ENCODE results near the gene FAM135A. TPM values are rescaled to one million over a fixed set of nuclear protein-coding genes. Genes with fewer than 3 reads are reported as not detected.
A peak's percentile ranks its signal among the peaks of the same experiment; 100 is the strongest.

The FAM135A gene
- total RNA-seq, result 1 to 10 TPM; 3.0 to 3.5 (median 3.5) TPM

DNA sequence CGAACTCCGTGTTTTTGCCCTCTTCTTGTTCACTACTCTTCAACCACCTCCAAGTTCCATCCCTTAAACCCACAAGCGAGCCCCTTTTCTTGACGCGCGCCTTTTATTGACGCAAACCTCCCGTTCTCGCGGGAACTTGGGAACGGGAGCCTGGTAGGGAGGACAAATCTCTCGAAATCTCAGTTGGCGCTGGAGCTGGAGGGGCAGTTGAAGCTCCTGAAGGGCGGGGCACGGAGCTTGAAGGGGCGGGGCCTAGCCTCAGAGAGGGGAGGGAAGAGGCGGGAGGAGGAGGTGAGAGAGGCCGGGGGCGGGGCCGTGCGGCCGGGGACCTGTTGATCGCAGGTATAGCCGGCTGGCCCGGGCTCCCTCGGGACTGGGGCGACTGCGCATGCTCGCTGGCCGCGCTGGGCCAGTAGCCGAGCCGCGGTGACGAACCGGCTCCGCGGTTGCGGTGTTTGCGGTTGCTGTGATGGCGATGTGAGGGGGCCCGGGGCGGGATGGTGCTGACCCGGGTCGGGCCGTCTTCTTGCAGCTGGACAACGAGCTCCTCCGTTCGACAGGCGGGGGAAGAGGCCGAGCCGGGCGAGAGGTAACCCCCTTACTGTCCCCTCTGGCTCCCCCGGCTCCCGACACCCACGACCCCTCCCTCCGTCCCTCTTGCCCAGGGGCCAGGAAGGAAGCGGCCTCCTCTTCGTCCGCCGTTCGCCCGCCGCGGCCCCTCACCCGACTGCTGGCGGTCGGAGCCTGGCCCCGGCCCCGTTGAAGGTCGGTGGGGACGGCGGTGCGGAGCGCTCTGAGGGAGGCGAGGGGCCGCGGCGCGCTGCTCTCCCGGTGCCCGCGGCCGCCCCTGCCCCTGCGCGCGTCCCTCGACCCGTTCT, at the start of gene FAM135A:
Gene FAM135A (plus strand): TSS at position 395 of the 878 bp plus-strand sequence. CDS start 14,835 bp downstream, outside the sequence.
- no peaks in the 10 kb centered on the region for H3K9me3 Mint-ChIP-seq

DNA sequence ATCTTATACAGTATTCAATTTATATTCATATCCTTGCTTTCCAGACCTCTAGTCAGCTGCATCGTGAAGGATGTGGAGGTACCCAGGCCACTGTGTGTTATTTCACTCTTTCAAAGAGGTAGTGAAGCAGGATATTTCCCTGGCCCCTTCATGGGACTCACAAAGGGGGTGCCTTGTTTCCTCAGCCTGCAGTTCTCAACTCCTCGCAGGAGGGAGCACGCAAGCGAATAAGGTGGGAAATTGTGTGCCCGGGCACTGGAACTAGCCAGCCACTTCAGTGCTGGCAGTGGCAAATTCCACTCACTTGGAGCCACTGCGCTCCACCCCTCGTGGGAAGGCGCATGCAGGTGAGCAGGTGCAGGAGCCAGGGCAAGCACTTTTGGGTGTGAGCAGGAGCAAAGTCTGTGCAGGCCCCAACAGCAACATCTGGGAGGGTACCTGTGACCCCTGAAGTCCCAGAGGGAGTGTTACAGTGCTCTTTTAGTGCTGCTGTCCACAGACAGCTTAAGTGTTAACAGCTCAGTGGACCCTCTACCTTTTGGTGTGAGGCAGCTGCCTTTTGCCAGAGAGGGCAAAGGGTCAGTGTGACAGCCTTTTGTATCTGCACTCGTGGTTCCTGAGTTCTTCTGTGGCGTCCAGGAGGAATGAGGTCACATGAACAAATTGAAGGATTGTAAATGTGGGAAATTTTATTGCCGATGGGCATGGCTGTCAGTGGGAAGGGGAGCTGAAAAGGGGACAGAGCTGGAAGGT, 49.4 kb upstream of the FAM135A start:
- peaks cover 4% of the 10 kb centered on the region for H3K27me3 Mint-ChIP-seq (ENCODE audit: low read depth)
- H3K4me1 Mint-ChIP-seq (ENCODE audit: low read depth), result no peaks in the 10 kb centered on the region
- no peak for ATAC-seq

More for the DNA sequence above, at the start of gene FAM135A:
- Mint-ChIP-seq H3K27me3 (ENCODE audit: low read depth) (peaks cover 2% of the 10 kb centered on the region), H3K4me3 (peak within 1 kb of the TSS; percentile 92), H3K36me3 (ENCODE audit: insufficient read depth) (peaks cover 2% of the 10 kb centered on the region), H3K4me1 (ENCODE audit: low read depth) (peaks cover 19% of the 10 kb centered on the region)
- DNase-seq (peak; percentile 94), ATAC-seq (peak; percentile 92 to 95)

DNA sequence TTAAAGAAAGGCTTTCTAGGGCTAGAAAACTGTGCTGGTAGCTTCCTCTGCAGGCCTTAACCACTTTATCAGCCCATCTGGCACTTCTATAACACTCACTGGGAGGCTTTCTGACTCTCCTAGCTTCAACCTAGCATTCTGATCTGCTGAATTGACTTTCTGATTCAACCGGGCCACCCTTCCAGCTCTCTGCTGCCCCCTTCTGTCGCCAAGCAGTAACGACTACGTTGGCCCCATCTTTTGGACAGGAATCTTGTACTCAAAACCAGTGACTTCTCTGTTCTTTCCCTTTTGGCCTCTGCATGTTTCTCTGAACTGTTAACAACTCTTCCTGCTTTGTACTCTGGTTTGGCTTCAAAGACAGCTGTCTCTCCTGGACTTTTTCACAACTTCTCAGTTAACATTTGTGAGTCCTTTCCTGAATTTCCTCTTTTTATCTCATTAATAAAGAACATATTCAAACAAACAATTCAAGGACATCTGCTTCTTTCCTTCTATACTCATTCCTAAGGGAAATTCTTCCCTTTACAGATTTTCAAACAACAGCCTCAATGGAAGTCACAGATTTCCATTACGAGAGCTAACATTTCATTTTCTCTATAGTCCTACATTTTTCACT, 43.9 kb upstream of the FAM135A start:
- H3K36me3 Mint-ChIP-seq (ENCODE audit: insufficient read depth), result no peaks in the 10 kb centered on the region
- H3K4me3 Mint-ChIP-seq, result no peak overlapping the region
- H3K27me3 Mint-ChIP-seq (ENCODE audit: low read depth), result peaks cover 8% of the 10 kb centered on the region
- H3K4me1 Mint-ChIP-seq (ENCODE audit: low read depth), result no peaks in the 10 kb centered on the region
- H3K9me3 Mint-ChIP-seq, result no peaks in the 10 kb centered on the region
- DNase-seq (peak; percentile 54), ATAC-seq (peak; percentile 59 to 77)

More for the DNA sequence above, 49.4 kb upstream of the FAM135A start:
- DNase-seq, result no peak
- H3K4me3 Mint-ChIP-seq, result no peak overlapping the region
- no peaks in the 10 kb centered on the region for H3K9me3 Mint-ChIP-seq
- no peaks in the 10 kb centered on the region for H3K36me3 Mint-ChIP-seq (ENCODE audit: insufficient read depth)

DNA sequence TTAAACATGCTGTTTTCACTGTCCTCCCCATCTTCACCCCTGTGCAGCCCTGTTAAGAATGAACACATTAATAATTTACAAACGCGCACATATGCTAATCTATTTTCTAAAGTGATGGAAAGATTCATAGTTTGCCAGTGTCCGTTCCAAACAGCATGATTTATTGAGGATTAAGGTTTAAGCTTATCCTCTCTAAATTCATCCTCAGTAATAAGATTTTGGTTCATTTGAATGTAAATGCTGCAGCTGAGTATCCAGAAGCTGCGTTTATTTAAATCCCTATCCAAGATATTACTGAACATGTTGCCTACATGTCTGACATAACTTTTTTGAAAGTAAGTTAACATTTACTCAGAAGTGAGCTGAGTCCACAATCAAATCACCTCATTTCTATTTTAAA, 42.8 kb upstream of the FAM135A start:
- peaks cover 17% of the 10 kb centered on the region for H3K27me3 Mint-ChIP-seq (ENCODE audit: low read depth)
- no peak overlapping the region for H3K4me3 Mint-ChIP-seq
- H3K4me1 Mint-ChIP-seq (ENCODE audit: low read depth), result no peaks in the 10 kb centered on the region
- H3K9me3 Mint-ChIP-seq, result no peaks in the 10 kb centered on the region
- H3K36me3 Mint-ChIP-seq (ENCODE audit: insufficient read depth), result no peaks in the 10 kb centered on the region
- no peak for ATAC-seq
- DNase-seq, result no peak

DNA sequence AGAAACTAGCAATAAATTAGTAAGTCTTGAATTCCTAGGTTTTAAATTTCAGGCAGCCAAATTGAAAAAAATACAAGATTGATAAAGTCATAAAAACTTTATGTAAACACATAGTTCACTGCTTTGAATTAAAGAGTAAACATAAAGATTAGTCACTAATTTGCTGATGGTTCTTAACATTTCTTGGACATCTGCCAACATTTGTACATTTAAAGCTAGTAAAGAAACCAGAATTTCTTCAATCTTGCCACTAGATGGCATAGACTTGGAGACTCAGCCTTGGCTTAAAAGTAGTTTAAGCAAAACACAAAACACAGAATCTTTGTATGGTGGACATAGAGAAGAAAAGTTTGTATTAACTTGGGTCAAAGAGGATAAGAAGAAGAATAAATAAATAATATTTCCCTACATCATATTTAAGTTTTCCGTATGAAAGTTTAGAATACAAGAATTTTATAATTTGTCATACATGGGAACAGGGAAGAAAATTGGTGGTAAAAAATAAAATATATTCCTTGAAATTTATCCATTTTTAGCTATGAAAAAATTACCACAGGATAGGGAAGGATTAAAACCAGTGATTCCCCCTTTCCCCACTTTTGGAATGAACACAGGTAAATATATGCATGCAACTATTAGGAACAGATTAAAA, 41.7 kb upstream of the FAM135A start:
- Mint-ChIP-seq H3K4me1 (ENCODE audit: low read depth) (no peaks in the 10 kb centered on the region), H3K36me3 (ENCODE audit: insufficient read depth) (no peaks in the 10 kb centered on the region), H3K9me3 (no peaks in the 10 kb centered on the region), H3K4me3 (no peak overlapping the region), H3K27me3 (ENCODE audit: low read depth) (peaks cover 20% of the 10 kb centered on the region)
- ATAC-seq (peak; percentile 43), DNase-seq (no peak)

DNA sequence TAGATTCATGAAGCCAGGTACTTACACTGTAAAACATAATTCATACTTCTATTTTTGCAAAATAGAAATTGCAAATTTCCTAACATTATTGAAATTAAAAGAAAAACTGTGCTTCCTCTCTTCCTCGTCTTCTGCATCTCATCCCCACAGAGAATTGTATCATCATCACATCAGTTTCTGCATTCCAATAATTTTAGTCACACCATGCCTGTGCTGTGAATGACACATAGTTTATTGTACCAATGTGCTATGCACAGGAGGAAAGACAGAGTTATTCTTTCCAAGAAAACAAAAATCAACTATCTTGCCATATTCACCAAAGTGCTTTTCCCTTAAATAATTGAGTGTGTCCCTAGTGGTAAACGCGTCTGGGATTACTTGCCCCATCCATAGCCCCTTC, 38.1 kb upstream of the FAM135A start:
- H3K9me3 Mint-ChIP-seq, result no peaks in the 10 kb centered on the region
- no peak for ATAC-seq
- H3K36me3 Mint-ChIP-seq (ENCODE audit: insufficient read depth), result no peaks in the 10 kb centered on the region
- peaks cover 20% of the 10 kb centered on the region for H3K27me3 Mint-ChIP-seq (ENCODE audit: low read depth)
- no peak overlapping the region for H3K4me3 Mint-ChIP-seq
- H3K4me1 Mint-ChIP-seq (ENCODE audit: low read depth), result no peaks in the 10 kb centered on the region
- DNase-seq, result no peak

DNA sequence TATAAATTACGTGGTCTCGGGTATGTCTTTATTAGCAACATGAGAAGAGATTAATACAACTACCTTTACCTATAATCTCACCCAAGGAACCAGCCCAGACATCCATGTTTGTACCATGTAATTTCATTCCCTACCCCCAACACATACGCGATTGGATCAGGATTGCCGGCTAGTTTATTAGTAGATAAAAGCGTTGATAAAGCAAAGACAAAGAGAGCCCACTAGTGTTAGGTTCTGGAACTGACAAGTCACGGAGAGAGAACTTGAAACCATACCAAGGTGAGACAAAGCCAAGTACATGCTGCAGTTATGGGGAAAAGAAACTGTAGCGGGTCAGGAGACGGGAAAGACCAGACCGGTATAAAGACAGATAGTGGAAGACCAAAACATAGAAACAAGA, 37.4 kb upstream of the FAM135A start:
- DNase-seq, result no peak
- no peak for ATAC-seq
- Mint-ChIP-seq H3K9me3 (no peaks in the 10 kb centered on the region), H3K4me3 (no peak overlapping the region), H3K36me3 (ENCODE audit: insufficient read depth) (no peaks in the 10 kb centered on the region), H3K4me1 (ENCODE audit: low read depth) (no peaks in the 10 kb centered on the region), H3K27me3 (ENCODE audit: low read depth) (peaks cover 20% of the 10 kb centered on the region)

DNA sequence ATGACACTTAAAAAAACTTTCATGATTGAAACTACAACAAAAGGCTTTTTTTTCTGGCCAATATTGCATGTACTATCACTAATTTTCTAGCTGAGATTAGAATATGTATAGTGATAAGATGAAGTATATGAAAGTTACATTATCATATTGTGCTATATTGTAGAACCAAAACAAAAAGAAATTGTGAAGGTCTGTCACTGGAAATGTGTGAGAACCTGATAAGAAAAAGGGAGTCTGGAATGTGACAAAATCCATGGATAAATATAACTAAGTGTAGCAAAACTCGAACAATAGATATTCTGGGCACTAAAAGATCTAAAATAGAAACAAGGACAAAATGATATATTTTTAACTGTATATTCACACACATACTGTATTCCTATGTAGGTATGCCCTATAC, 36.7 kb upstream of the FAM135A start:
- H3K4me3 Mint-ChIP-seq, result no peak overlapping the region
- DNase-seq, result no peak
- no peaks in the 10 kb centered on the region for H3K9me3 Mint-ChIP-seq

DNA sequence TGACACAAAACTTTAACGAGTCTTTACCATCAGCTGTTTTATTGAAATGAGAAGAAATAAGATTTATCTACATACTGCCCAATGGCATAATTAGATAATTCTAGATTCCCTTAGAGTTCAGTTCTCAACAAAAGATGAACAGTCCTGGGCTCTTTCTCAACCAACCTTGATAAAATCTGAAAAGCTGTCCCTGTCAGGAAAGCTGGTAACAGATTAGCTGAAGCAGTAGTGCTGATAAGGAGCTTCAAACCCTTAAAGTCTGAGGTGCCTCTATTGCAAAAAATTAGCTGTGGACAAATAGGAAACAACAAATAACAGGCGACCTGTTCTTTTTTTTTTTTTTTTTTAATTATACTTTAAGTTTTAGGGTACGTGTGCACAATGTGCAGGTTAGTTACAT, 35.9 kb upstream of the FAM135A start:
- no peak for ATAC-seq
- H3K9me3 Mint-ChIP-seq, result no peaks in the 10 kb centered on the region
- H3K36me3 Mint-ChIP-seq (ENCODE audit: insufficient read depth), result no peaks in the 10 kb centered on the region
- H3K4me1 Mint-ChIP-seq (ENCODE audit: low read depth), result no peaks in the 10 kb centered on the region
- no peak overlapping the region for H3K4me3 Mint-ChIP-seq
- H3K27me3 Mint-ChIP-seq (ENCODE audit: low read depth), result peaks cover 16% of the 10 kb centered on the region
- no peak for DNase-seq

More for the DNA sequence above, 36.7 kb upstream of the FAM135A start:
- no peak for ATAC-seq
- peaks cover 17% of the 10 kb centered on the region for H3K27me3 Mint-ChIP-seq (ENCODE audit: low read depth)
- H3K36me3 Mint-ChIP-seq (ENCODE audit: insufficient read depth), result no peaks in the 10 kb centered on the region
- no peaks in the 10 kb centered on the region for H3K4me1 Mint-ChIP-seq (ENCODE audit: low read depth)

DNA sequence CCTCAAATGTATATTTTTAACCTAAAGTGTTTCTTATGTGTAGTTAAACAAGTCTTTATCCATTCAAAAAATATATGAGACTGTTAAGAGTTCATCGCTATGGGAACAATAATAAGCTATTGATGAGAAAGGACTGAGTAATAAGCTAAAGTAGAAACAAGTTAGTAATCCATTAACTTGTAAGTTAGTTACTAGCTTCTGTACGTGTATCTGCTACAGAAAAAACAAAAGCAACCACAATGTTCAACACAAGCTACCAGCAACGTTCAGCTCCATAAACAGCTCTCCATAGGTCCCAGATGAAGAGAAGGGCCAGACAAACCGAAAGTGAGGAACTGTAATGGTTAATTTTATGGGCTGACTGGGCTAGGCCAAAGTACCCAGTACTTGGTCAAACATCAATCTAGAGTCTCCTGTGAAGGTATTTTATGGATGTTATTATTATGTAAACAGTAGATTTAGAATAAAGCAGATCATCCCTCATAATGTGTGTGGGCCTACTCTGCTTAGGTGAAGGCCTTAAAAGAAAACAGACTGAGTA, 33.8 kb upstream of the FAM135A start:
- H3K4me3 Mint-ChIP-seq, result no peak overlapping the region
- H3K9me3 Mint-ChIP-seq, result no peaks in the 10 kb centered on the region
- no peaks in the 10 kb centered on the region for H3K4me1 Mint-ChIP-seq (ENCODE audit: low read depth)
- peaks cover 20% of the 10 kb centered on the region for H3K27me3 Mint-ChIP-seq (ENCODE audit: low read depth)
- DNase-seq (no peak), ATAC-seq (no peak)
- no peaks in the 10 kb centered on the region for H3K36me3 Mint-ChIP-seq (ENCODE audit: insufficient read depth)

DNA sequence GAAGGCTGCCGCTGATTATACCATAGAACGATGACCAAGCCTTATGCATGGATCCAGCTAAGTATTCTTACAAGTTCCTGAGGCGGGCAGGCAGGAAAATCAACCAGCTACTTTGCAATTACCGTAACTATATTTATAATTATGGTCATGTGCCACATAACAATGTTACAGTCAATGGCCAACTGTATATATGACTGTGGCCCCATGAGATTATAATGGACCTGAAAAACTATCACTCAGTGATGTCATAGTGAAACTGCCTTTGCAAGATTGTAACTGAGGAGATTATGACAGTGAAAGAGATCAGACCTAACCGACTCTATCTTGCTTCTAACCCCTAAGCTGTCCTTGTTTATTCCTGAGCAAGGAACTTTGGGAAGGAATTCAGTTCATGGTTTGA, 33.1 kb upstream of the FAM135A start:
- Mint-ChIP-seq H3K4me3 (no peak overlapping the region), H3K27me3 (ENCODE audit: low read depth) (peaks cover 17% of the 10 kb centered on the region), H3K36me3 (ENCODE audit: insufficient read depth) (no peaks in the 10 kb centered on the region), H3K4me1 (ENCODE audit: low read depth) (no peaks in the 10 kb centered on the region), H3K9me3 (no peaks in the 10 kb centered on the region)
- ATAC-seq, result no peak
- no peak for DNase-seq

DNA sequence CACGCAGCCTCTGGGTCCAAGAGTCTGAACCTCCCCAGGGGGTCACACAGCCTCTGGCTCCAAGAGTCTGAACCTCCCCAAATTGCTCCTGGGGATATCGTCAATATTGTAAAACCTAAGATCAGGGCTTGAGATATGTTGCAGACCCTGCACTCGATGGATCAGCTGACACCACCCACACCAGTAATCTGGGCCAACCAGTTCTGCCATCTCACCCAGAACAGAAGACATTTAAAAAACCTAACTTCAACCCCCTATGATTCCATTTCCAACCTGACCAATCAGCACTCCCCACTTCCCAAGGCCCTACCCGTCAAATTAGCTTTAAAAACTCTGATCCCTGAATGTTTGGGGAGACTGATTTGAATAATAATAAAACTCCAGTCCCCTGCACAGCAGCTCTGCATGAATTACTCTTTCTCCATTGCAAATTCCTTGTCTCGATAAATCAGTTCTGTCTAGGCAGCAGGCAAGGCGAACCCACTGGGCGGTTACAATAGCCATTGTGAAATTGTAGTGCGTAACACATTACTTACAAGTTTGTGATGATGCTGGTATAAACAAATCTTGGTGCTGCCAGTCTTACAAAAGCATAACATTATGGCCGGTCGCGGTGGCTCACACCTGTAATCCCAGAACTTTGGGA, 32.4 kb upstream of the FAM135A start:
- no peak for DNase-seq
- H3K27me3 Mint-ChIP-seq (ENCODE audit: low read depth), result peaks cover 13% of the 10 kb centered on the region
- H3K9me3 Mint-ChIP-seq, result no peaks in the 10 kb centered on the region

DNA sequence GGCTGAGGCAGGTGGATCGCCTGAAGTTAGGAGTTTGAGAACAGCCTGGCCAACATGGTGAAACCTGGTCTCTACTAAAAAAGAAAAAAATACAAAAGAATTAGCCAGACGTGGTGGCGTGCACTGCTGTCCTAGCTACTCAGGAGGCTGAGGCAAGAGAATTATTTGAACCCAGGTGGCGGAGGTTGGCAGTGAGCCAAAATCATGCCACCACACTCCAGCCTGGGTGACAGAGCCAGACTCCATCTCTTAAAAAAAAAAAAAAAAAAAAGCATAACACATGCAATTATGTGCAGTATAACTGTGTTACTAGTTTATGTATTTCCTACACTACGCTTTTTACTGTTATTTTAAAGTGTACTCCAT, 31.9 kb upstream of the FAM135A start:
- no peak for ATAC-seq
- Mint-ChIP-seq H3K4me3 (no peak overlapping the region), H3K4me1 (ENCODE audit: low read depth) (no peaks in the 10 kb centered on the region), H3K9me3 (no peaks in the 10 kb centered on the region), H3K27me3 (ENCODE audit: low read depth) (peaks cover 11% of the 10 kb centered on the region), H3K36me3 (ENCODE audit: insufficient read depth) (no peaks in the 10 kb centered on the region)
- no peak for DNase-seq

More for the DNA sequence above, 32.4 kb upstream of the FAM135A start:
- Mint-ChIP-seq H3K4me1 (ENCODE audit: low read depth) (no peaks in the 10 kb centered on the region), H3K4me3 (no peak overlapping the region), H3K36me3 (ENCODE audit: insufficient read depth) (no peaks in the 10 kb centered on the region)
- no peak for ATAC-seq
